ENCODE data around the gene BFSP2. TPM values are rescaled to one million over a fixed set of nuclear protein-coding genes. Genes with fewer than 3 reads are reported as not detected.

The BFSP2 gene
- total and polyA plus RNA-seq, 2 donors (not counting 3 experiments of a cell fraction or from before 2014, with no cell fraction given) = not detected

- dilution Hi-C loops (cut with MboI; ENCODE audit: extremely low pct_ligation_motif_present, low sequenced_read_pairs) = no loop called here
- Histone ChIP-seq H3K27me3 (ENCODE audit: control insufficient read depth in 2 of 2, insufficient read depth in 2 of 2, low read length in 2 of 2) (peaks cover 0 to 9% of the 10 kb centered on the region in 2 experiments), H3K9ac (replicated peaks; ENCODE audit: extremely low read depth, insufficient read depth, low read length) (no peak overlapping the region), H3K9me3 (replicated peaks; ENCODE audit: control insufficient read depth, insufficient read depth, low read length) (no peaks in the 10 kb centered on the region), H3K79me2 (ENCODE audit: control insufficient read depth, insufficient read depth, low read length) (no peaks in the 10 kb centered on the region), H3K9me1 (replicated peaks; ENCODE audit: control insufficient read depth, extremely low read depth, insufficient read depth, low read length) (no peaks in the 10 kb centered on the region), H3K27ac (ENCODE audit: insufficient read depth, low read depth, low read length) (no peak overlapping the region), H3K4me3 (replicated peaks in 1 of 3; ENCODE audit: insufficient read depth in 1 of 3, low read depth in 1 of 3, low read length in 3 of 3) (no peak overlapping the region), H3K36me3 (ENCODE audit: control insufficient read depth in 2 of 2, extremely low read depth in 1 of 2, insufficient read depth in 2 of 2, low read length in 2 of 2) (no peaks in the 10 kb centered on the region), H3K4me1 (ENCODE audit: control insufficient read depth, extremely low read depth, insufficient read depth, low read length) (no peaks in the 10 kb centered on the region), H2AFZ (ENCODE audit: low read depth, low read length) (no peak overlapping the region), H3K4me2 (ENCODE audit: insufficient read depth, low read length) (no peak overlapping the region), H4K20me1 (replicated peaks; ENCODE audit: control insufficient read depth, extremely low read depth, insufficient read depth, low read length) (no peaks in the 10 kb centered on the region)
- DNase-seq (ENCODE audit: low read depth, low spot score) (no peak), FAIRE-seq (no peak)
- CTCF ChIA-PET = interaction anchor here (5.6 kb wide), 1 partner anchor 328 kb away, joined by 29 read pairs; no protein-coding TSS in a partner anchor
- no TSS peak for BruUV-seq (replicated peaks)
- no peak for TF ChIP-seq MAX (IDR thresholded peaks at IDR 0.05; ENCODE audit: insufficient read depth, insufficient read length)
- TF ChIP-seq JUN (IDR thresholded peaks at IDR 0.05; ENCODE audit: borderline replicate concordance, insufficient read depth, insufficient read length, low read depth) = no peak
- no peak for TF ChIP-seq CTCF (IDR thresholded peaks at IDR 0.05; ENCODE audit: extremely low read depth in 1 of 2, insufficient read depth in 1 of 2, low read depth in 1 of 2, low read length in 2 of 2)
- no peak for TF ChIP-seq POLR2AphosphoS5 (IDR thresholded peaks at IDR 0.05; ENCODE audit: insufficient read depth, low read depth, low read length)
- no peak for TF ChIP-seq MYC (IDR thresholded peaks at IDR 0.05; ENCODE audit: low read depth, low read length)
- TF ChIP-seq POLR2A (IDR thresholded peaks at IDR 0.05; ENCODE audit: low read depth, low read length) = no peak
- TF ChIP-seq FOS (IDR thresholded peaks at IDR 0.05; ENCODE audit: borderline replicate concordance, insufficient read depth, low read length) = no peak
- TF ChIP-seq GATA2 (IDR thresholded peaks at IDR 0.05; ENCODE audit: insufficient read depth, insufficient read length, low read depth, low read length) = no peak
- TF ChIP-seq EZH2 (IDR thresholded peaks at IDR 0.05; ENCODE audit: borderline replicate concordance, low read depth, low read length, severe bottlenecking) = no peak
- POLR2A ChIA-PET = no interaction called here
- intact Hi-C loops (cut with micrococcal nuclease) = no loop called here
Observed at GRCh38 chr3:133369068-133369440, 30.8 kb upstream of the BFSP2 start.
